Posterior vena cava (tissue), 2 donors: Measurements from ENCODE around the gene DNAJC10. TPM values are rescaled to one million over a fixed set of nuclear protein-coding genes. Genes with fewer than 3 reads are reported as not detected.
"Not testable (repeated sequence)": the region's sequence is repeated elsewhere in the genome, so short reads cannot be mapped to it uniquely, and the experiment has no call there.

Source experiments
- DNase-seq: peaks from one replicate; pipeline ENCODE4 v3.0.0-alpha.2; 2020; ENCODE audit warnings: low spot score
- intact Hi-C, 2 donors: fragments of 100-400 bp; cut with DNase I; formaldehyde crosslinking; loops; one replicate each; pipeline versions ENCODE4 v1.14.1 to v1.14.2; 2022 to 2023
- total RNA-seq, 2 donors: library from RNA; stranded (reverse); fragmentation: NEBNext Ultra II Directional; extraction: Animal tissue kit (Norgen Biotek cat#: 25700); gene quantifications; one replicate each; pipeline ENCODE4 v1.2.1, GENCODE V29; 2021
- donor health status: DM: yes; HTN: yes; CAD: no.
- donor health status: DM: yes; HTN: yes; CAD: no.

The DNAJC10 gene
- total RNA-seq, 2 donors from 2014 or later, result 103 TPM

- intact Hi-C loops, result no loop called here
- DNase-seq, result no peak
Measured at GRCh38 chr2:182718459-182718858, 2.4 kb downstream of the DNAJC10 start.

DNA sequence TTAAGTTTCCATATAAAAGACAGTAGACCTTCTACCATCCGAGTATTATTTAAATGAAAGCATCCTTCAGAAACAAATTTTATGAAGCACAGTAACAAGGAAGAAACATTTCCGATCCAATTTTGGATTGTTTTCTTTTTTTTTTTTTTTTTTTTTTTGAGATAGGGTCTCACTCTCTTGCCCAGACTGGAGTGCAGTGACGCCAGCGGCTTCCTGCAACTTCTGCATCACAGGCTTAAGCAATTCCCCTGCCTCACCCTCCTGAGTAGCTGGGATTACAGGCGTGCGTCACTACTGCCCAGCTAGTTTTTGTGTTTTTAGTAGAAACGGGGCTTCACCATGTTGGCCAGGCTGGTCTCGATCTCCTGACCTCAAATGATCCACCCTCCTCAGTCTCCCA is 3.1 kb downstream of the DNAJC10 start:
- DNase-seq, intact Hi-C loops: not testable (repeated sequence)

- intact Hi-C loops, result no loop called here
- DNase-seq, result no peak
Measured at GRCh38 chr2:182724656-182725055, 8.6 kb downstream of the DNAJC10 start.

DNA sequence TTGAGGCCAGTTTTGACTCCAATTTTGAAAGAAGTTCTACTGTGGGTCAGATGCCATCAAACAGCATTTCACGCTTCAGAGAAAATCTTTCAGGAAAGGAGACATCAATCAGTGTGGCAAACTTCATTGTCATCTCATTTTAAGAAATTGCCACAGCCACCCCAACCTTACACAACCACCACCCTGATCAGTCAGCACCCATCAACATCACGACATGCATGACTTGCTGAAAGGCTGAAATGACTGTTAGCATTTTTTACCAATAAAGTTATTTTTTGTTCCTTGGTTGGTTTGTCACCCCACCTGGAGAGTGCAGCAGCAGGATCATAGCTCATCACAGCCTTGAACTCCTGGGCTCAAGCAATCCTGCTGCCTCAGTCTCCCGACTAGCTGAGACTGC is 10.4 kb downstream of the DNAJC10 start:
- intact Hi-C loops, result no loop called here

GRCh38 chr2:182728014-182728413 is 12.0 kb downstream of the DNAJC10 start:
- intact Hi-C loops, result no loop called here
- no peak for DNase-seq

More for the DNA sequence above, 10.4 kb downstream of the DNAJC10 start:
- no peak for DNase-seq

- intact Hi-C loops, result no loop called here
- no peak for DNase-seq
Measured at GRCh38 chr2:182729710-182730339, 13.8 kb downstream of the DNAJC10 start.

DNA sequence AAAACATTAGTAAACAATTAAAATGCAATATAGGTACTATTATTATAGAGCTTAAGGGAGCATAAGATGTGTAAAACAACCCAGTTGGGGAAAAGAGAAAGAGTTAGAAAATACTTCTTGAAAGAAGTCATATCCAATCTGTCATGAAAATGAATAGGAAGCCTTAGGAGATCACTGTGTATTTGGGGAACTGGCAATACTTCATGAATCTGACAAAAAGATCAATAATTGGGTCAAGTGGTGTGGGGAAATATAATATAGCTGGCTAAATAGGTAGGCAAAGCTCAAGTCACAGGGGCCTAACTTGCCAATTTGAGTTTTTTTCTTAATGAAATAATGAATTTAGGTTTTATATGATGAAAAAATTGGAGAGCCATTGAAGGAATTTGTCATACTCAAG is 14.4 kb downstream of the DNAJC10 start:
- intact Hi-C loops, result no loop called here
- no peak for DNase-seq

DNA sequence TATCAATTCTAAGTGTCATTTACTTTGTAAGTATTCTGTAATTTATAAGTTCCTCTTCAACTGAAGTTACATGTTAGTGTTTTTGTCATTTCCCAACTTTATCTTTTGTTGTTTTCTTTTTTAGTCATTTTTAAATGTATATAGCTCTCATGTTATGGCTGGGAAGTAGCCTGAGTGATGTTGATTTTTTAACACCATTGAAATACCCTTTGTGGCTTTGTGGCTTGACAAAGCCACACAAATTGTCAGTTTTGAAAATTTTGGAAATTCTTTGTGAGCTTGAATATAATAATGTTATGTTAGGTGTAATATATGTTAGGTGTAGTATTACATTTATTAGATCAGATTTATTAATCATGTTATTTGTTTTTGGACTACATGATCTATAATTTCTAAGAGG is 16.7 kb downstream of the DNAJC10 start:
- no peak for DNase-seq
- intact Hi-C loops, result no loop called here

DNA sequence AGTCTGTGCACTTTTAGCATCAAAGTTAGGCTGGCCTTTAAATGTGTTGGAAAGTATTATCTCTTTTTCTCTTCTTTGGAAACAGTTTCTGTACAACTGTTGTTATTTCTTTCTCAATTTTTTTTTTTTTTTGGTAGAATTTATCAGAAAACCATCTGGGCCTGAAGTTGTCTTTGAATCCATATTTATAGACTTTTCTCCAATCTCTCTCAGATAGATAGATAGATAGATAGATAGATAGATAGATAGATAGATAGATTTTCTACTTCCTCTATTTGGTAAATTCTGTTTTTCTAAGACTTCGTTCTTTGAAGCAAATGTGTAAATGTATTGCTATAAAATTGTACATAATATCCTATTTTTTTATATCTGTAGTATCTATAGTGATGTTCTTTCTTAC is 17.5 kb downstream of the DNAJC10 start:
- intact Hi-C loops, result no loop called here
- DNase-seq, result no peak

GRCh38 chr2:182736856-182737255 is 20.8 kb downstream of the DNAJC10 start:
- DNase-seq, intact Hi-C loops: not testable (repeated sequence)

DNA sequence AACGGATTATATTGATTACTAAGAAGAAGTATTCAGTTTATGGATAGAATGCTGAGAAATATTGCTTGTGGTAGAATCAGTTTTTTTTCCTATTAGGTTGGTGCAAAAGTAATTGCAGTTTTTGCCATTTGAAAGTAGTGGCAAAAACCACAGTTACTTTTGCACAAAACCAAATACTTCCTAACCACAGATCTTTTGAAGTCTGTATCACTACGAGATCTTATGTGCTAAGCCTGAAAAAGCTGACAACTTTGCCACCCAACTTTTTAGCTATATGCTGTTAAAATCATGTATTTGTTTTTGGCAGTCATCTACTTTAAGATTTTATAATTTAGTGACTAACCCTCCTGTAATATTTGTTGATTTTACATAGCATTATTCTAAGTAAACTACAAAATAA is 24.6 kb downstream of the DNAJC10 start:
- no peak for DNase-seq
- intact Hi-C loops, result no loop called here

- no peak for DNase-seq
- intact Hi-C loops, result no loop called here
Measured at GRCh38 chr2:182741620-182742019, 25.6 kb downstream of the DNAJC10 start.

DNA sequence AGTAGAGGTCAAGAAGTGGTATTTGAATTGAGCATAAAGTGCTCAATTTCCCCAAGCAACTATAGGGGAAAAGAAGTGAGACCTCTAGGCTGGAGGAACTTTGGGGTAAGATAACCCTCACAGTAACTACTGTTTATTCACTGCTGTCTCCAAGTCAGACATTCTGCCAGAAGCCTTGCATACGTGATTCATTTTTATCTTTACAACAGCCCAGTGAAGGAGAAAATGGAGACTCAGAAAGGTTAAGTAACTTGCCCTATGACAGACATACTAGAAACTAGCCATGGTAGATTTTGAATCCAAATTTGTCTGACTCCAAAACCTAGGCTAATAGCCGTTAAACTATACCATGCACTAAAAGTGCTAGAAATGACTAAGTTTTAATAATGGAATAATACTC is 28.4 kb downstream of the DNAJC10 start:
- intact Hi-C loops, result no loop called here
- DNase-seq, result no peak

- no peak for DNase-seq
- intact Hi-C loops, result no loop called here
Measured at GRCh38 chr2:182745061-182745460, 29.0 kb downstream of the DNAJC10 start.

- intact Hi-C loops, DNase-seq: not testable (repeated sequence)
Measured at GRCh38 chr2:182745894-182746293, 29.8 kb downstream of the DNAJC10 start.

DNA sequence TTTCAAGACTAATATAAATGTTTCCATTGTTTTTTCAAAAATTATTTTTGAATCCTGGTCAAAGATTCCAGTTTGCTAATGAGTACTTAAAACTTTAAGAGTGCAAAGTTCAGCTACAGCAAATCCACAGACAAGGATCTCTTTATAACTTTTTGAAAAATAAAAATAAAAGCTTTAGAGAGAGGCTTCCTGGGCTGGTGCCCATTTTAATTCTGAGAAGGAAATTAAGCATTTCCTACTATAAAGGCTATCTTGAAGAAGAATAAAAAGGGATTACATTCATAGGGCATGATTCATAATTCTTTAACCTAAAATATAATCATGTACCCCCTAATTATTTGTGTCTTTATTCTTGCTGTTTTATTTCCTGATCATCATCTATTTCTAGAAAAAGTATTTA is 38.2 kb downstream of the DNAJC10 start:
- DNase-seq, result no peak
- intact Hi-C loops, result no loop called here

DNA sequence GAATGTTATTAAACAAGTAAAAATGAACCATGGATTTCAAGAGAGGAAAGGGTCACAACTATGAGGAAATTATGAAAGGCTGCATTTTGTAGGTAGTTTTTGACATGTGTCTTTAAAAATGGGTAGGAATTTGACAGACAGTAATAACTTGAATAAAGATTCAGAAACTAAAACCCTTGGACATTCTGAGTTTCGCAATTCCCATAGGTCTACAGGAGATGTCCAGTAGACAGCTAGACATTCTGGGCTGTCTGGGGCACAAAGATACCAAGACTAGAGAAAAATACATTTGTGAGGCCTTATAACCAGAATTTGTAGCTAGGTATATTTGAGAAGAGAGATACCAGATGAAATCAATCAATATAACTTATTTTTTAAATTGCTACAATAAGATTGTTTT is 42.3 kb downstream of the DNAJC10 start:
- intact Hi-C loops, result no loop called here
- no peak for DNase-seq

DNA sequence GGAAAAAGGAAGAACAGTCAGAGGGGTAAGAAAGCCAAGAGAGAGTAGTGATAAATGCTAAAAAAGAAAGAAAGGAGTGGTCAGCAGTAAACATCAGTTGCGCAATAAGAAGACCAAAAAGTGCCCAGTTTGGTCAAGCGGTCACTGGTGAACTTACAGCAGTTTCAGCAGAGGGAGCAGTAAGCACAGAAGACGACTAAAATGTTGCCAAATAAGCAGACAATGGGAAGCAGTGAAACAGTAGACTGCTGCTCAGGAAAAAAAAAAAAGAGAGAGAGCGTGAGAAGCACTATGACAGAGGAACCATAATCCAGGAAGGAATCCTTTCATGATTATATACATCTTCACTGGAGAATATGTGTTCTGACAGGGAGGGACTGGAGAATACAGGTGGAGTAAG is 45.8 kb downstream of the DNAJC10 start:
- no peak for DNase-seq
- intact Hi-C loops, result no loop called here

DNA sequence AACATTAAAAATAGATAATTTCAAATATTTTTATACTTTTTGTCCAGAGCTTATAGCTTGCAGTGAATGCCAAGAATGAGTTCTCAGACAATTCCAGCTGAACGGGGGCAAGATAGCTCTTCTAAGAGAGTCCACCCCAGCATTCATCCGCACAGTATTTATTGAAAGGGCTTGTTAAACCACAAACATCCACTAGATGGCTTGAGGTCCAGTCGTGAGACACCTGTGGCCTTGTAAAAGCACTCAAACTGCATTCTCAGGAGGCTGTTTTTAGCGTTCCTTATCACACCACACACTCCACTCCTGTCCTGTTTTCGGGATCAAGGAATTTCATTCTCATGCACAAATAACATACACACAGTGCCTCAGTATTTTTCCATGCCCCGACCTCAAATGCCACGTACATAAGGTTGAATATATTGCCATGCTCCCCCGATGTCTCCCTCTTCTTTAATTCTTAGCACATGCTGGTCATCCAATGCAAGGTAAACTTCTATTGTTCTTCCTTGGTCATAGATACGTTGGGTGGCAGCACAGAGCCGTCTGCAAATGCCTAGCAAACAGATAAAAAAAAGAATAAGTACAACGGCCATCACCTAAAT is 47.4 kb downstream of the DNAJC10 start:
- DNase-seq, result no peak
- intact Hi-C loops, result no loop called here

DNA sequence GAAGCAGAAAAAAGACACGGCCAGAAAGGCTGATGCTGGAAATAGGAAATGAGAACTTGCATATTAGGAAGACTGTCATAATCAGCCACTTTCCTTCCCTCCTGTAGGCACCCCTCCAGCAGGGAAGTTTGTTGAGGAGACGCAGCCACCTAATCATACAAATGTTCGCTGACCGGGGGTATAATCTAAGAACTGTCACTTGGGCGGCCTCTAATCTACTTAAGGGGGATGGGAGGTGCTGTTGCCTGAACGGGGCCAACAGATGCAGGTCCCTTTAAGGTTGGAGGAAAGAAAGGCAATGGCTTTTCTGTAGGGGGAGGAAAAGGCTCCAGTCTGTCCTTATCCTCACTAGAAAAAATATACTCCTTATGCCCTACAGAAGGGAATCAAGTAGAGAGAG is 50.6 kb downstream of the DNAJC10 start:
- no peak for DNase-seq
- intact Hi-C loops, result no loop called here

DNA sequence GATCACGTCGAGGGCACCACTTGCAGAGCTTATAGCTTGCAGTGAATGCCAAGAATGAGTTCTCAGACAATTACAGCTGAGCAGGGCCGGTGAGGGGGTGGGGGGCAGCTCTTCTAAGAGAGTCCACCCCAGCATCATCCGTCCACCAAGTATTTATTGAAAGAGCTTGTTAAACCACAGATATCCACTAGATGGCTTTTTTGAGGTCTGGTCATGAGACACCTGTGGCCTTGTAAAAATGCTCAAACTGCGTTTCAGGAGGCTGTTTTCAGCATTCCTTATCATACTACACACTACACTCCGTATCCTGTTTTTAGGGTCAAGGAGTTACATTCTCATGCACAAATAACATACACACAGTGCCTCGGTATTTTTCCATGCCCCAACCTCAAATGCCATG is 51.5 kb downstream of the DNAJC10 start:
- intact Hi-C loops, result no loop called here

More for the DNA sequence above, 51.5 kb downstream of the DNAJC10 start:
- no peak for DNase-seq
